ENCODE measurements around the gene PPP4R1.

PPP4R1 gene

GRCh38 chr18:9546468-9546867, 67.9 kb downstream of the PPP4R1 start:
- no peak for DNase-seq (ENCODE audit: low spot score)

GRCh38 chr18:9545029-9545428, 69.3 kb downstream of the PPP4R1 start:
- DNase-seq (ENCODE audit: low spot score), result no peak

GRCh38 chr18:9542924-9543323, 71.4 kb downstream of the PPP4R1 start:
- no peak for DNase-seq (ENCODE audit: low spot score)

GRCh38 chr18:9539938-9540337, 74.4 kb downstream of the PPP4R1 start:
- no peak for DNase-seq (ENCODE audit: low spot score)

GRCh38 chr18:9539283-9539682, 75.1 kb downstream of the PPP4R1 start:
- peak; percentile 45 for DNase-seq (ENCODE audit: low spot score)

- DNase-seq (ENCODE audit: low spot score), result no peak
These were observed 76.7 kb downstream of the PPP4R1 start for GRCh38 chr18:9537677-9538076.

- DNase-seq (ENCODE audit: low spot score), result no peak
These were observed 77.8 kb downstream of the PPP4R1 start for GRCh38 chr18:9536354-9537152.

- DNase-seq (ENCODE audit: low spot score), result peak; percentile 17
These were observed 78.8 kb downstream of the PPP4R1 start for GRCh38 chr18:9535430-9535991.

- DNase-seq (ENCODE audit: low spot score), result no peak
These were observed 79.5 kb downstream of the PPP4R1 start for GRCh38 chr18:9534844-9535243.

- DNase-seq (ENCODE audit: low spot score), result peak; percentile 68
These were observed 82.5 kb downstream of the PPP4R1 start for GRCh38 chr18:9531791-9532410.

- no peak for DNase-seq (ENCODE audit: low spot score)
These were observed 83.9 kb downstream of the PPP4R1 start for GRCh38 chr18:9530226-9531009.

GRCh38 chr18:9526458-9526857, 87.9 kb downstream of the PPP4R1 start:
- DNase-seq (ENCODE audit: low spot score), result peak; percentile 82

- DNase-seq (ENCODE audit: low spot score), result no peak
These were observed 91.4 kb downstream of the PPP4R1 start for GRCh38 chr18:9522952-9523351.

- DNase-seq (ENCODE audit: low spot score), result no peak
These were observed 92.6 kb downstream of the PPP4R1 start for GRCh38 chr18:9521770-9522169.

GRCh38 chr18:9520666-9521065, 93.7 kb downstream of the PPP4R1 start:
- DNase-seq (ENCODE audit: low spot score), result no peak

- DNase-seq (ENCODE audit: low spot score), result no peak
These were observed 95.0 kb downstream of the PPP4R1 start for GRCh38 chr18:9519399-9519798.

GRCh38 chr18:9517869-9518268, 96.5 kb downstream of the PPP4R1 start:
- DNase-seq (ENCODE audit: low spot score), result no peak

GRCh38 chr18:9516437-9517064, 97.8 kb downstream of the PPP4R1 start:
- peak; percentile 61 for DNase-seq (ENCODE audit: low spot score)

GRCh38 chr18:9513971-9514512, 100.3 kb downstream of the PPP4R1 start:
- DNase-seq (ENCODE audit: low spot score), result peak; percentile 39

GRCh38 chr18:9508446-9509025, 105.8 kb downstream of the PPP4R1 start:
- DNase-seq (ENCODE audit: low spot score), result no peak

GRCh38 chr18:9507565-9508088, 106.7 kb downstream of the PPP4R1 start:
- DNase-seq (ENCODE audit: low spot score), result no peak

Data from kidney tubule cell (primary cell).